Measurements from ENCODE around the gene PIK3CA.
"Not testable (repeated sequence)": the region's sequence is repeated elsewhere in the genome, so short reads cannot be mapped to it uniquely, and the experiment has no call there.

PIK3CA gene

DNA sequence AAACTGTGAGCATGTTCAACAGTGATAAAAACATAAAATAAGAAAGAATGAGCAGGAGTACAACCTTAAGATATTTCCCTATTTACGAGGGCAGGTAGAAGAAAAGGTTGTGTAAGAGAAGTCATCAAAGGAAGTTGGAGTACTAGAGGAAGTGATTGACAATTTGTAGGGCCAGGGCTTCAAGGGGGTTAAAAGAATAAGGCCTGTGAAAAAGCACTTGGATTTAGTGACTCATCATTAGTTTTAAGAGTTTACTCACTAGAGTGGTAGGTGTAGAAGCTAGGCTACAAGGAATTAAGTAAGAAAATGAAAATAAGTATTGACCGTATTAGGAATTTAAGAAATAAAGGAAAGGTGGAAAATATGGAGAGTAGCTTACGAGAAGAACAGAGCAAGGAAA, 79.2 kb downstream of the PIK3CA start:
- DNase-seq (ENCODE audit: low read depth), result no peak
- no peak overlapping the region for H3K4me3 ChIP-seq (ENCODE audit: low read depth, low read length)
- TF ChIP-seq, protein P1, sequence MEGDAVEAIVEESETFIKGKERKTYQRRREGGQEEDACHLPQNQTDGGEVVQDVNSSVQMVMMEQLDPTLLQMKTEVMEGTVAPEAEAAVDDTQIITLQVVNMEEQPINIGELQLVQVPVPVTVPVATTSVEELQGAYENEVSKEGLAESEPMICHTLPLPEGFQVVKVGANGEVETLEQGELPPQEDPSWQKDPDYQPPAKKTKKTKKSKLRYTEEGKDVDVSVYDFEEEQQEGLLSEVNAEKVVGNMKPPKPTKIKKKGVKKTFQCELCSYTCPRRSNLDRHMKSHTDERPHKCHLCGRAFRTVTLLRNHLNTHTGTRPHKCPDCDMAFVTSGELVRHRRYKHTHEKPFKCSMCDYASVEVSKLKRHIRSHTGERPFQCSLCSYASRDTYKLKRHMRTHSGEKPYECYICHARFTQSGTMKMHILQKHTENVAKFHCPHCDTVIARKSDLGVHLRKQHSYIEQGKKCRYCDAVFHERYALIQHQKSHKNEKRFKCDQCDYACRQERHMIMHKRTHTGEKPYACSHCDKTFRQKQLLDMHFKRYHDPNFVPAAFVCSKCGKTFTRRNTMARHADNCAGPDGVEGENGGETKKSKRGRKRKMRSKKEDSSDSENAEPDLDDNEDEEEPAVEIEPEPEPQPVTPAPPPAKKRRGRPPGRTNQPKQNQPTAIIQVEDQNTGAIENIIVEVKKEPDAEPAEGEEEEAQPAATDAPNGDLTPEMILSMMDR (IDR thresholded peaks at IDR 0.05; ENCODE audit: low read depth, low read length, missing control alignments), result no peak

DNA sequence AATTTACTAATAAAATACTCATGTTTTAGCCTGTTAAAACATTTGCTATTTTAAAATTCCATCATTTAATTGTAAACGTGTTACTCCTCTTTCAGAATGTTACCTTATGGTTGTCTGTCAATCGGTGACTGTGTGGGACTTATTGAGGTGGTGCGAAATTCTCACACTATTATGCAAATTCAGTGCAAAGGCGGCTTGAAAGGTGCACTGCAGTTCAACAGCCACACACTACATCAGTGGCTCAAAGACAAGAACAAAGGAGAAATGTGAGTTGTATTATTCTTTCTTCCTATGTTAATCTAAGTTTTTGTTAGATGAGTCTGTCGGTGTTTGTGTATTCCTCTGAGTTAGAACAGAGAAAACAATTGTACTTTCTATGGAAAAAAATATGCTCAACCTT, 81.0 kb downstream of the PIK3CA start:
- no peak for DNase-seq (ENCODE audit: low read depth)
- H3K4me3 ChIP-seq (ENCODE audit: low read depth, low read length), result no peak overlapping the region
- TF ChIP-seq, protein P1 (IDR thresholded peaks at IDR 0.05; ENCODE audit: low read depth, low read length, missing control alignments), result no peak

DNA sequence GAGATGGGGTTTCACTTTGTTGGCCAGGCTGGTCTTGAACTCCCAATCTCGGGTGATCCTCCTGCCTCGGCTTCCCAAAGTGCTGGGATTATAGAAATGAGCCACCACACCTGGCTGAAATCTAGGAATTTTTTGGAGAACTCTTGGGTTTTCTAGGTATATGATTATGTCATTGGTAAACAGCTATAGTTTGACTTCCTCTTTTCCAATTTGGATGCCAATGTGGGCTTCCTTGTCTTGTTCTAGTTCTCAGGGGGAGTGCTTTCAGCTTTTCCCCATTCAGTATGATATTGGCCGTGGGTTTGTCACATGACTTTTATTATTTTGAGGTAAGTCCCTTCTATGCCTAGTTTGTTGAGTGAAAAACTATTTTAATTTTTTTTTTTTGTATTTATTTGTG, 84.9 kb downstream of the PIK3CA start:
- no peak overlapping the region for H3K4me3 ChIP-seq (ENCODE audit: low read depth, low read length)
- no peak for DNase-seq (ENCODE audit: low read depth)
- TF ChIP-seq, protein P1 (IDR thresholded peaks at IDR 0.05; ENCODE audit: low read depth, low read length, missing control alignments), result no peak

DNA sequence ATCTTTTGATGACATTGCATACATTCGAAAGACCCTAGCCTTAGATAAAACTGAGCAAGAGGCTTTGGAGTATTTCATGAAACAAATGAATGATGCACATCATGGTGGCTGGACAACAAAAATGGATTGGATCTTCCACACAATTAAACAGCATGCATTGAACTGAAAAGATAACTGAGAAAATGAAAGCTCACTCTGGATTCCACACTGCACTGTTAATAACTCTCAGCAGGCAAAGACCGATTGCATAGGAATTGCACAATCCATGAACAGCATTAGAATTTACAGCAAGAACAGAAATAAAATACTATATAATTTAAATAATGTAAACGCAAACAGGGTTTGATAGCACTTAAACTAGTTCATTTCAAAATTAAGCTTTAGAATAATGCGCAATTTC, 86.0 kb downstream of the PIK3CA start:
- TF ChIP-seq, protein P1 (IDR thresholded peaks at IDR 0.05; ENCODE audit: low read depth, low read length, missing control alignments), result no peak
- no peak overlapping the region for H3K4me3 ChIP-seq (ENCODE audit: low read depth, low read length)
- DNase-seq (ENCODE audit: low read depth), result no peak

DNA sequence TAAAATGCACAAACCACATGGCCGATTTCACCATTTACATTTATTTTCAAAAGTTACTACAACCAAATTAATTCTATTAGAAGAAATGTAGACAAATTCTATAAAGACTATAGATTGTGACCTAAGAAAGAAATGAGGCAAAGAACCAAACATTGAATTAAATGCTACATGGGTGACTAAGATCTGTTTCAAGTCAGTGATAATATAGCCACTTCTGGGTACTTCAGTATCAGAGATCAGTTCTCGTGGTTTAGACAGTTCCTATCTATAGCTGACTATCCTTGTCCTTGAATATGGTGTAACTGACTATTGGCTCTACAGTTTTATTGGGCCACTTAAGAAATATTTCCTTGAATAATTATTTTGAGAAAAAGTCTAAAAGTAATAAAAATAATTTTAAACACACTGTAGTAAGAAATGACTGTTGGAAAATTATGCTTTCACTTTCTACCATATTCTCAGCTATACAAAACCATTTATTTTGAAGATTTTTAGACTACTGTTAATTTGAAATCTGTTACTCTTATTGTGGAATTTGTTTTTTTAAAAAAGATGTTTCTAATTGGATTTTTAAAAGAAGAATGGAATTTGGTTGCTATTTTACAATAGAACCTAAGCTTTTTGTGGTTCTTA, 88.6 kb downstream of the PIK3CA start:
- TF ChIP-seq, protein P1 (IDR thresholded peaks at IDR 0.05; ENCODE audit: low read depth, low read length, missing control alignments), result no peak
- no peak for DNase-seq (ENCODE audit: low read depth)
- no peak overlapping the region for H3K4me3 ChIP-seq (ENCODE audit: low read depth, low read length)

DNA sequence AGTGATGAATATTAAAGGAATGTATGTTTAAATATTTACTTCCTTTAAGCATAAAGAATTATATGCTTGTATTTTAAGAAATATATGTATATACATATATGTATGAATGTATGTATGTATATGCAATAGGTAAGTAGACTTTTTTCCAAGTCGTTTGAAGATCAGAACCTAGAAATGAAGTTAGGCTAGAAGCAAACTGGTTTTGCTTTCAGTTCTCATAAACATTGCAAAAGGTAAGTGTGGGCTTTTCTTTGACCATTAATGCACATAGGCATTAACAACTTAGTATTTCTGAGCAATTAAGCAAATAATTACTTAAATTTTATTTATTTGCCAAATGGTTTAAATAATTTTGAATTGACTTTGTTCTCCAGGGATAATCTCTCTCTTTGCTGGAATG, 92.1 kb downstream of the PIK3CA start:
- DNase-seq (ENCODE audit: low read depth); H3K4me3 ChIP-seq (ENCODE audit: low read depth, low read length): not testable (repeated sequence)

DNA sequence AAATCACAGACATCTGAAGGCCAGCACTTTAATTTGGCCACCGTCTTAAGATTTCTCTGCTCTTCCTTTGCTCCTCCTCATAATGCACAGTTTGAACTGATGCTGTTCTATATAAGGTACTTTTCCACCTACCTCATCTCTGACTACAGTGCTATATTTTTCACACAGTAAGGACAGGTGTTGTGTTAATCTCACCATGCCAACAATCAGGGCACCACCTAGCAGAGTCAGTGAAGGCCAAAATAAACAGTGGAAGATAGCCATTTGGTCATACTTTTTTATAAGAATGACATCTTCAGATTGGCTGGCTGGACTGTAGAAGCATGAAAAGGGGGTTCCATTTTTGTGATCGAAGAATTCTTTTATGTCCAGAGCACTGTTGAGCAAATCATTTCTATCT, 94.7 kb downstream of the PIK3CA start:
- not testable (repeated sequence) for H3K4me3 ChIP-seq (ENCODE audit: low read depth, low read length); DNase-seq (ENCODE audit: low read depth)

DNA sequence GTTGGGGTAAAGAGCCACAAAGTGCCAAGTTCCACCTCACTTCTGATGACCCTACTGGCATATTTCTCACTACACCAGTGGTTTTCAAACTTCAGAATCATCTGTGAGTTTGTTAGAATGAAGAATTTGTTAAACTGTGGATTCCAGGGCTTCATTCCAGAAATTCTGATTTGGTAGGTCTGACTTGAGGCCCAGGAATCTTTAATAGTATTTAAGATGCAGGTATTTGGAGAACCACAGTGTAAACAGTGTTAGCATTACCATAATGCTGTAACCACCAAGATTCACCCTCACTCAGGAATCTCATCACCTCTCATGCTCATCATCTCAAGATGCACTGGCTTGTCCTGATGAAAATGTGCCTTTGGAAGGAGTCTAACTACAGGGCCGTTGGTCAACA, 96.7 kb downstream of the PIK3CA start:
- TF ChIP-seq, protein P1 (IDR thresholded peaks at IDR 0.05; ENCODE audit: low read depth, low read length, missing control alignments), result no peak
- no peak overlapping the region for H3K4me3 ChIP-seq (ENCODE audit: low read depth, low read length)
- DNase-seq (ENCODE audit: low read depth), result no peak
